IPS DF 4.7 (cell line): Measurements from ENCODE around the gene MAPK8IP2.
"Not testable (repeated sequence)": the region's sequence is repeated elsewhere in the genome, so short reads cannot be mapped to it uniquely, and the experiment has no call there.

ENCODE experiments used
- DNase-seq: peaks from one replicate; pipeline ENCODE4 v3.0.0-alpha.2; 2013; ENCODE audit warnings: low spot score; ENCODE audit errors: extremely low read depth

MAPK8IP2 gene

GRCh38 chr22:50635591-50635990, 35.0 kb downstream of the MAPK8IP2 start:
- DNase-seq: no peak

DNA sequence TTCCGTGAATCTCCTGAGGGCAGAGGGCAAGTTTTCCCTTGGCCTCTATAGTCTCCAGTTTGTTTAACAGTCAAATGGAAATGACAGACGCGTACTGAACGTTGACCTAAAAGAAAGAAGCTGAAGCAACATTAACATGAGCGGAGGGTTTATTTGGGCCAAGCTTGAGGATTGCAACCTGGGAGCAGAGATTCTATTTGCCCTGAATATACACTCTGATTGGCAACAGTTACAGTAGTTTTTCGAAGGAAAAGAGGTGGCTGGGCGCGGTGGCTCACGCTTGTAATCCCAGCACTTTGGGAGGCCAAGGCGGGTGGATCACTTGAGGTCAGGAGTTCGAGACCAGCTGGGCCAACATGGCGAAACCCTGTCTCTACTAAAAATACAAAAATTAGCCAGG, 39.7 kb downstream of the MAPK8IP2 start:
- not testable (repeated sequence) for DNase-seq

DNA sequence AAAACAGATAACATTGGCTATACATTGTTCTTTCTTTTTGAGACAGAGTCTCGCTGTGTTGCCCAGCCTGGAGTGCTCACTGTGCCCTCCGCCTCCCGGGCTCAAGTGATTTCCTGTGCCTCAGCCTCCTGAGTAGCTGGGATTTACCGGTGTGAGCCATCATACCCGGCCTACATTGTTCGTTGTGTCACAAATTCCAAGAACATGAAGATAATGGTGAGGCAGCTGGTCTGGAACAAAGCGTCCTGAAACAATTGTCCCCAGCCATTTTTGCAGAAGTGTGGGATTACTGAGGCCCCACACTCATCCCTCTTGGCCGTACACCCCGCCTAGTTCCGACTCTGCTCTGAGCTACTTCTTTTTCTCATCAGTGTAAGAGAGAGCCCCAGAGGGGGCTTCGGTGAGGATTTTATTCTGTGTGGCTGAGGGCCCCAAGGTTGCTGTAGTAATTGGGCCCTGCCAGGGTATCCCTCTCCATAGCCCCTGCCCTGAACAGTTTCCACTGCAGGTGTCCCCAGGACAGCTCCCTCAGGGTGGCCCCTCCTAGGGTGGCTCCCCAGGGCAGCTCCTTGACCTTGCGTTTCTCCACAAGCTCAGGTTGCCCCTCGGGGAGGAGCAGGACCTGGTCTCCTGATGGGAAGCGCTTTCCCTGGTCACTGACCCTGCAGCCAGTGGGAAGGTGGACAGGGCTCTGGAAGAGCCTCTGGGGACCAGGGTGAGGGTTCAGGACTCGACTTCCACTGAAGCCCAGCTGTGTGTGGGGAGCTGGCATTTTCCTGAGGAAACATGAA, 40.5 kb downstream of the MAPK8IP2 start:
- no peak for DNase-seq

DNA sequence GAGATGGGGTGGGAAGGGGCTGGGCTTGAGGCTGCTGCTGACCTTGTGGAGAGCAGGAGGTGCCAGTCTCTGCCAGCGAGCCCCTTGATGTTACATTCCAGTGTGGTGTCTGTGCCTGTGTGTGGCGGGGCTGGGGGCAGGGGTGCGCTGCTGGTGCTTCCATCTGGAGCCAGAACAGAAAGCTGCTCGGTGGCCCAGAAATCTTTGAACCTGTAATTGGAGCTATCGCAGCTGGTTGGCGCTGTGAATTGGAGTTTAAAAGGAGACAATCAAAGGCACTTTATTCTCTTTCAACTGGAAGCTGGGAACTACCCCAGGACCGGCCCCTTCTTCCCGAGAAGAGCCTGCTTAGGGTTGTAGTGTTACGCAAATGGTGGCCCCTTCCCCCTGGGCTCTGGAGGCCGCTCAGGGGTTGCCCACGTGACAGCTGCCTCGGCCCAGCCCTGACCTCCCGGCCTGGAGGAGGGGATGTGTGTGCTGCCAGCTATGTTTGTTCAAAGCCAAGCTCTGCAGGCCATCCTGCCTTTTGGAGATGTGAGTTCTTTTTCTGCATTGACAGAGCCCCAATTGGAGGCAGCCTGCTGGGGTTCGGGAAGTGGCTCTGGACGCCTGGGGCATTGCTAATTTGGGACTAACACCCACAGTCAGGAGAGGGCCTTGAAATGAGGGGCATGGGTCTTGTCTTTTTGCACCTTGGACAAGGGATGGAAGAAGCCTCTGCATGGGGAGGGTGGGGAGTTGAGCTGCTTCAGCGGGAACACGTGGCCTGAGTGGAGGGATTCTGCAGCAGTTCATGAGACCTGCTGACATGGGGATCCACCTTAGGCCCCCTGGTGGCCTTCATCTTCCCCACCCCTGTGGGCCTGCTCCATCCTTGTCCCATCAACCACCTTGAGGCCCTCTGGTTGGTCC, 41.4 kb downstream of the MAPK8IP2 start:
- DNase-seq: no peak

DNA sequence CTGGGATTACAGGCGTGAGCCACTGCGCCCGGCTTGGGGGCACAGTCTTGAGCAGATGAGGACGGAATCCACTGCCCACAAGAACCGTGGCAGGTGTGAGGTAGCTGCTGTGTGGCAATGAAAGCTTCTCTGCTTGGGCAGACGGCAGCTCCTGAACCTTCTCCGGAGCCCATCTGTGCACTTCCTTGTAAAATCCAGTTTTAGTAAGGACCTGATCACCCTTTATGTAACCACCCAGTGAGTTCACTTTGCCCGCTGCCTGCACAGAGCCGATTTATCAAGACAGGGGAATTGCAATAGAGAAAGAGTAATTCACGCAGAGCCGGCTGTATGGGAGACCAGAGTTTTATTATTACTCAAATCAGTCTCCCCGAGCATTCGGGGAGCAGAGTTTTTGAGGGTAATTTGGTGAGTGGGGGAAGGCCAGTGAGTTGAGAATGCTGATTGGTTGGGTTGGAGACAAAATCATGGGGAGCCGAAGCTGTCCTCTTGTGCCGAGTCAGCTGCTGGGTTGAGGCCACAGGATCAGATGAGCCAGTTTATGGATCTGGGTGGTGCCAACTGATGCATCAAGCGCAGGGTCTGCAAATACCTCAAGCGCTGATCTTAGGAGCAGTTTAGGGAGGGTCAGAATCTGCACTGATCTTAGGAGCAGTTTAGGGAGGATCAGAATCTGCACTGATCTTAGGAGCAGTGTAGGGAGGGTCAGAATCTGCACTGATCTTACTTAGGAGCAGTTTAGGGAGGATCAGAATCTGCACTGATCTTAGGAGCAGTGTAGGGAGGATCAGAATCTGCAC, 42.6 kb downstream of the MAPK8IP2 start:
- DNase-seq: not testable (repeated sequence)

DNA sequence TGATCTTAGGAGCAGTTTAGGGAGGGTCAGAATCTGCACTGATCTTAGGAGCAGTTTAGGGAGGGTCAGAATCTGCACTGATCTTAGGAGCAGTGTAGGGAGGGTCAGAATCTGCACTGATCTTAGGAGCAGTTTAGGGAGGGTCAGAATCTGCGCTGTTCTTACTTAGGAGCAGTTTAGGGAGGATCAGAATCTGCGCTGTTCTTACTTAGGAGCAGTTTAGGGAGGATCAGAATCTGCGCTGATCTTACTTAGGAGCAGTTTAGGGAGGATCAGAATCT, 43.2 kb downstream of the MAPK8IP2 start:
- not testable (repeated sequence) for DNase-seq

DNA sequence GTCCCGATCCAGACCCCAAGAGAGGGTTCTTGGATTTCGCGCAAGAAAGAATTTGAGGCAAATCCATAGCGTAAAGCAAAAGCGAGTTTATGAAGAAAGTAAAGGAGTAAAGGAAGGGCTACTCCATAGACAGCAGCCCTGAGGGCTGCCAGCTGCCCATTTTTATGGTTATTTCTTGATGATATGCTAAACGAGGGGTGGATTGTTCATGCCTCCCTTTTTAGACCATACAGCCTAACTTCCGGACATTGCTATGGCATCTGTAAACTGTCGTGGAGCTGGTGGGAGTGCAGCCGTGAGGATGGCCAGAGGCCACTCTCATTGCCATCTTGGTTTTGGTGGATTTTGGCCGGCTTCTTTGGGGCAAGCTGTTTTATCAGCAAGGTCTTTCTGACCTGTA, 52.7 kb downstream of the MAPK8IP2 start:
- no peak for DNase-seq

DNA sequence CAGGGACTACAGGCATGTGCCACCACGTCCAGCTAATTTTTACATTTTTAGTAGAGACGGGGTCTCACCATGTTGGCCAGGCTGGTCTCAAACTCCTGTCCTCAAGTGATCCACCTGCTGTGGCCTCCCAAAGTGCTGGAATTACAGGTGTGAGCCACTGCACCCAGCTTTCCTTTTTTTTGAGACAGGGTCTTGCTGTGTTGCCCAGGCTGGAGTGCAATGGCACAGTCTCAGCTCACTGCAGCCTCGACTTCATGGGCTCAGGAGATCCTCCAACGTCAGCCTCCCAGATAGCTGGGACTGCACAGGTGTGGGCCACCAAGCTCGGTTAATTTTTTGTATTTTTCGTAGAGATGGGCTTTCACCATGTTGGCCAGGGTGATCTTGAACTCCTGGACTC, 54.1 kb downstream of the MAPK8IP2 start:
- DNase-seq: not testable (repeated sequence)

- DNase-seq: no peak
These were observed 55.8 kb downstream of the MAPK8IP2 start for GRCh38 chr22:50656122-50657070.

GRCh38 chr22:50657925-50658324, 57.3 kb downstream of the MAPK8IP2 start:
- no peak for DNase-seq

GRCh38 chr22:50659711-50660110, 59.1 kb downstream of the MAPK8IP2 start:
- DNase-seq: not testable (repeated sequence)

- DNase-seq: no peak
These were observed 59.7 kb downstream of the MAPK8IP2 start for GRCh38 chr22:50660306-50660705.
